Fibroblast of skin of scalp (primary cell): ENCODE data around the gene SLF2.
"Not testable (repeated sequence)": the region's sequence is repeated elsewhere in the genome, so short reads cannot be mapped to it uniquely, and the experiment has no call there.

Source experiments
- DNase-seq: peaks from one replicate; pipeline ENCODE4 v3.0.0-alpha.2; 2013

SLF2 gene

DNA sequence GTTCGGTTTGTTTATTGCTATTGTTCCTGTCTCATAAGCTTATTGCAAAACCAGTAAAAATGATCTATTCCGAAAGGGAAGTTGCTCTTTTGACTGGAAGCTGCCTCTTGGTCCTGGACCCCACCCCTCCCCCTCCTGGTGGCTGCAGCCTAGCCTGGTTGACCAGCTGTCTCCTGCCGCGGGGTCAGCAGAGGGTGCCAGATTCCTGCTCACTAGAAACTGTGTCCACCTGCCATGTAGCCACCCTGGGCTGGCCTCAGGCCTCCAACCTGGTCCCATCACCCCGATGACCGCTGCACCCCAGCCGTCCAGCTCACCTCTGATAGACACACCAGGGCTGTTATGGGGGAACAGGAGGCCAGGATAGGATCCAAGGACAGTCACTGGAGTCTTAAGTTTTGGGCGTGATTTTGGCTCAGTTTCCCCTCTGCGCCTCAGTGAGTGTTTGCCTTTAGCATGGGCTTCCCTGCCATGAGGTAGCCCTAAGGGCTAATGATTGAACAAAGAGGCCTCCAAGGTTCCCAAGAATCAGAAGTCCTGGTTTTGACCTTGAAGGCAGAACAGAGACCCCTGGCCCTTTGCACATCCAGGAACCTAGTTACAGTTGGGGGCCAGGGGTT is 32.9 kb upstream of the SLF2 start:
- no peak for DNase-seq

DNA sequence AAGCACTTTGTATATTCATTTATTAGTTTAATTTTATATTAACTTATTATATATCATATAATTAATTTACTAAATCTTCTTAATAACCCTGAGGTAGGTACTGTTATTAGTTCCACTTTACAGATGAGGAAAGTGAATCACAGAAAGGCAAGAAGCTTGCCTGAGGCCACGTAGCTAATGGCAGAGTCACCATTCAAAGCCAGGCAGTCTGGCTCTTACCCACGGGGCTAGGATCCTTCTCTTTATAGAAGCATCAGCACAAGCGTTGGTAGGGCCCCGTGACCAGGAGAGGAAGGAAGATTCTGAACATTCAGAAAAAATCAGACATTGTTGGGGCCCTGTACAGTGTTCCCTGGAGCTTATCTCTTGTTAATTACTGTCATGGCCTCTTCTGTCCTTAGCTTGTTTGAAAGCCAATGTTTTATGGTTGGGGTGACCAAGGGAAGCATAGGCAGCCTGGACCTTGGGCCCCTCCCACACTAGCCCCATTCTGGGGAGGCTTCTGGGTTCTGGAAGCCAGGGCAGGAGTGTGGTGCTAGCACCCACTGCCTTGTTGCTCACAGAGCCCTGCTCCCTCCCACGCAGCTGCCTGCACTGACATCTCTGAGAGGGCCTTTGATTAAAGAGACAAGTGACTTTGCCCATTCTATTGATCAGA is 31.1 kb upstream of the SLF2 start:
- DNase-seq, result no peak

GRCh38 chr10:100882252-100882651 is 30.5 kb upstream of the SLF2 start:
- no peak for DNase-seq

- peak; percentile 69 for DNase-seq
Observed at GRCh38 chr10:100882671-100883311, 30.0 kb upstream of the SLF2 start.

- no peak for DNase-seq
Observed at GRCh38 chr10:100883312-100883821, 29.4 kb upstream of the SLF2 start.

DNA sequence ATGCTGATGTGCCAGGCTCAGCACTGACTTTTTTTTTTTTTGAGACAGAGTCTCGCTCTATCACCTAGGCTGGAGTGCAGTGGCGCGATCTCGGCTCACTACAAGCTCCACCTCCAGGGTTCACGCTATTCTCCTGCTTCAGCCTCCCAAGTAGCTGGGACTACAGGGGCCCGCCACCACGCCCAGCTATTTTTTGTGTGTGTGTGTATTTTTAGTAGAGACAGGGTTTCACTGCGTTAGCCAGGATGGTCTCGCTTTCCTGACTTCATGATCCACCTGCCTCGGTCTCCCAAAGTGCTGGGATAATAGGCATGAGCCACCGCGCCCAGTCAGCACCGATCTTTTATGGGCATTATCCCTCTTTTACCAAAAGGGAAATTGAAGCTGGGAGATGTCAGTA is 27.2 kb upstream of the SLF2 start:
- not testable (repeated sequence) for DNase-seq

DNA sequence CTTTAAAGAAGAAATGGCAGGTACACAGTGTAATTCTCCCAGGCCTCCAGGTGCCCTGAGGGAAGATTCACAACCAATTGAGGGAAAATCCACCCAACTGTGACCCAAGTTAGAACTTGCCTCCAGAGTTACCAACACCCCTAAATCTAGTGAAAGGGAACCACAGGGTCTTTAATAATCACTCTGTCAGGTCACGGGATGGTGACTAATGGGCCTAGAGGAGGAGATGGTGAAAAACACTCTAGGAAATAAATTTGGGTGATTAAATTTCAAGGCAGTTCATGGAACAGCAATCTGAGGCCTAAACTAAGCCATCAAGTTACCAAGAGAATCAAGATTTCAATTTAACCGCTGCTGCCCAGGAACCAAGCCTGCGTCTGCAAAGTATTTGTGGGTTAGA is 26.7 kb upstream of the SLF2 start:
- no peak for DNase-seq

DNA sequence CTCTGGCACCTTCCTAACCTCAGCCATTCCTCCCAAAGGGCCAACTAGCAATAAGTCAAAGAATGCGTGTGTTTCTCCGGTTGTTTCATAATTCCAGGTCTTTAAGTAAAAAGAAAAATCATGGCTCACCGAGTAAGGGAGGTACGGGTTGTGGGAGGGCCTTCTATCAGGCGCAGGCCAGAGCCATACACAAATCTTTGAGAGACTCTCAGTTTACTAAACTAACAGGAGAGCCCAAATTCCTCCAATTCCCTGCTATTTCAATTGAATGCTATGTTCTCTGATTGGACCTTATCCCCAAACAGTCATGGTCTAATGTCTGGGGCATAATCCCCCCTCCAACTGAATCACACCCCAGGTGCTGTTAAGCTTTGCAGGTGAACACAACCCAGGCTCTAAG is 26.2 kb upstream of the SLF2 start:
- DNase-seq, result no peak

DNA sequence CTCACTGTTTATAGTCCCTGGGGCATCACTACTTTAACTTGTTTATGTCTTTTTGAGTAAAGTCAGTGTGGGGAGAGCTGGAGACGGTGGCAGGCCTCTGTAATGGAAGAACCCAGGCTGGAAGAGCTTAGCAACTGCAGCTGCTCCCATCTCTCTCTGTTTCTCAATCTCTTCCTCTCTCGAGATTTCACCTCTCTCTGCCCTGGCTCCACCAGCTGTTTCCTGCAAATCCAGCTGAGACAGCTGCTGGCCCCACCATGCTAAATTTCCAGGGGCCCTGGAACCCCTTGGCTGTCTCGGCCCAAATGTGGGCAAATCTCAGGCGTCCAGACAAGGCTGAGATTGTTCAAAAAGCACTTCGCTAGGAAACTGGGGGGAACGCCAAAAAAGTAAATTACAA is 25.8 kb upstream of the SLF2 start:
- DNase-seq, result no peak

DNA sequence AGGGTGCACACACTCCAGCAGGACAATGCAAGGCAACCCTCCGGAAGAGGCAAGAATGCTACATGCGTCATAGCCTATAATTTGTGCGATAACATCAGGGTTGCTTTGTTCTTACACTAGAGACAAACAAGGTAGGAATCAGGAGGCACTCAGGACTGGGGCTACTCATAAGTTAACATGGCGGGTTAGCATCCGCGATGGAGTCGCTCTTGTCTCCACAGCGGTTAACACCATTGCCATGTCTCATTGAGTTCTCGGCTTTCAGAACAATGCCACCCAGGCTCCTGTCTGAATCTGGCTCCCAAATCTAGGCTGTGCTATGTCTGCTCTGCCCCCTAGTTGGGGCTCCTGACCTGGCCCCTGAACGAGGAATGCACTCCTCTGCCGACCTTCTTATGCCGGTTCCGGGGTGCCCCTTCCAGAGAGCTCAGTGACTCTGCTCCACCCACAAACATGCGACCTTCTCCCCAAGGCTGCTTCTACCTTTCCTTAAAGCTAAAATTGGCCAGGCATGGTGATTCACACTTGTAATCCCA is 24.9 kb upstream of the SLF2 start:
- DNase-seq, result no peak

GRCh38 chr10:100888957-100889356 is 23.8 kb upstream of the SLF2 start:
- DNase-seq, result peak; percentile 14

GRCh38 chr10:100889546-100889945 is 23.2 kb upstream of the SLF2 start:
- no peak for DNase-seq

DNA sequence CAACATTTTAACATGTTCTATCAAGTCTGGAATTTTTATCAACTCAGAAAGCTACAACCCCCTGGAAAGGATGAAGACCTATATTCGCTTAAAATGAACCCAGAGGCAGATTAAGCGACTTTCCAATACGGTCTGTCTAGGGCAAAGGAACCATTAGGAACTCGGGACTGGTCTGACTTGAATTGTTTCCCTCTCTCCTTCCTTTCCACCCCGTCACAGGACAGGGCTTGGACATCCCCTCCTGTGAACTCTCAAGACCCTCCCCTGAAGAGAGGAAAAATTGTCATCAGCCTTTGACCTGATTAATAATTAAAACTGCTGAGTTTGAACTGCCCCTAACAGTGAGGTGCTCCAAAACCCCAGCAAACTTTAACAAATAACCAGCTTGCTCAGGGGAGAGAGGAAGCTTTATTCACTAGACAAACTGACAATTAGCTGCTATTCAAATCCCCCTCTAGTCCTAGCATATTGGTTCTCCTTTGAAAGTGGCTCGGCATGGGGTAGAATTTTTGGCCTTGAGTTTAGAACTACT is 22.6 kb upstream of the SLF2 start:
- DNase-seq, result no peak

DNA sequence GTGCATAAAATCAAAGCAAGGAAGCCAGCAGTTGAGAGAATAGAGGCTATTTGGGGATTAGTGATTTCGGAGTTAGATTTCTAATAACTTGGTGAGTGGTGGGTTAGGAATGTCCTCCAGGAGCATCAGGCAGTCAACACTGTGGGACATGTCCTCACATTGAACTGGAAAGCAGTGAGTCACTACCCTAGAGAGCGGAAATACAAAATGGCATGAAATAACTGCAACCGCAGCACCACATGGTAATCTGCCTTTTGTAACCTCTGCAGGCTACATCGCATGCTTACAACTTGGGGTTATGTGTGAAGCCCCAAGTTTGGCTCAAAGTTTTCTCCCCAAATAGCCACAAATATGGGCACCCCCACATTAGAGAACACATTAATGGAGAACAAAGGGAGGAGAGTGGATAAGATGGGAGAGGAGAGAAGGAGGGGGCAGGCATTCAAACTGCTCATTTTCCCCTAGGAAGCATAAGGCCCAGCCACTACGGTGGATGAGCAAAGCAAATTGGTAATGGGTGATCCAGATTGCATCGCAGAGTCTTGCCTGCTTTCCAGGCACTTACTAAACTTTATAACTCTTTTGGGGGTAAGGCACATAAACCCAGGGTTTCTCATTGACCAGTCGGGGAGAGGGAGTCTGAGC is 22.0 kb upstream of the SLF2 start:
- peak; percentile 98 for DNase-seq

- DNase-seq, result no peak
Observed at GRCh38 chr10:100894033-100894432, 18.7 kb upstream of the SLF2 start.

DNA sequence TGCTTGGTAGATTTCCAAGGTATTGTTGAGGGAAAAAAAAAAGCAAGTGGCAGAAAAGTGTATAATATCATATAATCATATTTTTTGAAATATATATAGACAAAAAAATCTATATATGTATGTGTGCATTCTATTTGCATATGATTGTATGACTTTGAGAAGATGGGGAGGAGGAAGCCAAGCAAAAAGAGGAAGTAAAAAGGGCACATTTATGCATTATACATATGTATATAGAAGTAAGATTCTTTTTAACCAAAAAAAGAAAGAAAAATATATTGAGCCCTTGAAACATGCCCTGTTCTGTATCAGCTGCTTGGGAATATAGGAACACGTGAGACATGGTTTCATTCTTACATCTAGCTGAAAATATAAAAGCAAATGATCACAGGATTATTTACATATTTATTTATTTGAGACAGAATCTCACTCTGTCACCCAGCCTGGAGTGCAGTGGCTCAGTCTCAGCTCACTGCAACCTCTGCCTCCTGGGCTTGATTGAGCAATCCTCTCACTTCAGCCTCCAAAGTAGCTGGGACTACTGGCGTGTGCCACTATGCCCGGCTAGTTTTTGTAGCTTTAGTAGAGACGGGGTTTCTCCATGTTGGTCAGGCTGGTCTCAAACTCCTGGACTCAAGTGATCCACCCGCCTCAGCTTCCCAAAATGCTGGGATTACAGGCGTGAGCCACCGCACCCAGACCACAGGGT is 18.0 kb upstream of the SLF2 start:
- no peak for DNase-seq

DNA sequence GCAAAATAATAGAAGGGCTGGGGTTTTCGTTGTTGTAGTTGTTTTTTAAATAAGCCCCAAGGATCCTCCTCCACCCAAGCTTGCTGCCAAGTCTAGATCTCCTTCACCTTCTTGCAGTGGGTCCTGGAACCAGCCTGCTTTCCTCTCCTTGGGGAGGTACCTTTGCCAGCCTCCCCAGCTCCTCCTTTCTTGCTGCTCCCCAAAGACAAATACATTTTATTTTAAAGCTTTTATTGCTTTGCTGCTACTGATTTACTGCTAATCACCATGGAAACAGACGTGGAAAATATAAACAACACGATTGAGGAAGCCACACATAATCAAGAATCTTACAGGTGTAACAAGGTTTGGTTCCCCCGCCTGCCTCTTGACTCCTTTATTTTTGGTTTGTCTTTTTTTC is 17.4 kb upstream of the SLF2 start:
- no peak for DNase-seq

- no peak for DNase-seq
Observed at GRCh38 chr10:100895896-100896295, 16.9 kb upstream of the SLF2 start.

GRCh38 chr10:100896876-100897461 is 15.8 kb upstream of the SLF2 start:
- DNase-seq, result no peak

GRCh38 chr10:100897976-100898375 is 14.8 kb upstream of the SLF2 start:
- DNase-seq, result no peak

- no peak for DNase-seq
Observed at GRCh38 chr10:100899171-100899570, 13.6 kb upstream of the SLF2 start.

- no peak for DNase-seq
Observed at GRCh38 chr10:100901051-100901450, 11.7 kb upstream of the SLF2 start.
